SK-N-SH treated with all-trans-retinoic acid at 6 μM for 48 hours (cell line): Measurements from ENCODE around the gene SLC17A3.

Experiments used
- ATAC-seq: fragments of 200-7000 bp; cut with Tn5 transposase; 3 replicates; pipeline ENCODE4 v1.9.1; 2020; ENCODE audit warnings: mild to moderate bottlenecking, moderate library complexity
- ARNTL ChIP-seq: fragments of 450-650 bp; formaldehyde crosslinking; IDR thresholded peaks from 2 replicates; pipeline ENCODE4 v1.5.0; 2020; ENCODE audit warnings: low read depth, mild to moderate bottlenecking, moderate library complexity, borderline replicate concordance
- BACH2 ChIP-seq: fragments of 250-450 bp; sonication (Bioruptor Pico); IDR thresholded peaks from 2 replicates; pipeline ENCODE4 v1.9.0; 2021; ENCODE audit warnings: mild to moderate bottlenecking, borderline replicate concordance
- CREB5 ChIP-seq: fragments of 250-450 bp; sonication (Bioruptor Pico); IDR thresholded peaks from 2 replicates; pipeline ENCODE4 v1.5.1; 2020; ENCODE audit warnings: low read depth, mild to moderate bottlenecking, moderate library complexity
- CSRNP3 ChIP-seq: fragments of 250-450 bp; sonication (Bioruptor Pico); IDR thresholded peaks from 2 replicates; pipeline ENCODE4 v1.5.1; 2021; ENCODE audit warnings: mild to moderate bottlenecking, moderate library complexity
- ESRRG ChIP-seq: fragments of 250-450 bp; sonication (Bioruptor Pico); IDR thresholded peaks from 2 replicates; pipeline ENCODE4 v1.6.1; 2021; ENCODE audit warnings: mild to moderate bottlenecking
- GLIS3 ChIP-seq: fragments of 250-450 bp; sonication (Bioruptor Pico); IDR thresholded peaks from 2 replicates; pipeline ENCODE4 v1.5.0; 2020; ENCODE audit warnings: mild to moderate bottlenecking, moderate library complexity
- ISL1 ChIP-seq: fragments of 250-450 bp; sonication (Bioruptor Pico); IDR thresholded peaks from 2 replicates; pipeline ENCODE4 v2.1.2; 2022; ENCODE audit warnings: mild to moderate bottlenecking, moderate library complexity
- OSR1 ChIP-seq: fragments of 250-450 bp; sonication (Bioruptor Pico); IDR thresholded peaks from 2 replicates; pipeline ENCODE4 v1.8.0; 2022; ENCODE audit warnings: moderate library complexity, mild to moderate bottlenecking, inconsistent platforms
- PPARA ChIP-seq: fragments of 250-450 bp; sonication (Bioruptor Pico); IDR thresholded peaks from 2 replicates; pipeline ENCODE4 v1.5.0; 2020; ENCODE audit warnings: mild to moderate bottlenecking, borderline replicate concordance
- RARB ChIP-seq: fragments of 250-450 bp; sonication (Bioruptor Pico); IDR thresholded peaks from 2 replicates; pipeline ENCODE4 v1.8.0; 2021; ENCODE audit warnings: mild to moderate bottlenecking, moderate library complexity
- SNAI2 ChIP-seq: fragments of 250-450 bp; sonication (Bioruptor Pico); IDR thresholded peaks from 2 replicates; pipeline ENCODE4 v1.5.0; 2020; ENCODE audit warnings: mild to moderate bottlenecking, moderate library complexity
- TCF4 ChIP-seq: fragments of 250-450 bp; sonication (Bioruptor Pico); IDR thresholded peaks from 2 replicates; pipeline ENCODE4 v1.8.0; 2021; ENCODE audit warnings: mild to moderate bottlenecking, moderate library complexity, borderline replicate concordance
- TOX ChIP-seq: fragments of 250-450 bp; sonication (Bioruptor Pico); IDR thresholded peaks from 2 replicates; pipeline ENCODE4 v1.8.0; 2021; ENCODE audit warnings: mild to moderate bottlenecking, moderate library complexity, borderline replicate concordance
- TSHZ2 ChIP-seq: fragments of 250-450 bp; sonication (Bioruptor Pico); IDR thresholded peaks from 2 replicates; pipeline ENCODE4 v1.5.0; 2020; ENCODE audit warnings: mild to moderate bottlenecking, moderate library complexity
- ZC3H10 ChIP-seq: fragments of 250-450 bp; sonication (Bioruptor Pico); IDR thresholded peaks from 2 replicates; pipeline ENCODE4 v1.5.1; 2021; ENCODE audit warnings: mild to moderate bottlenecking, moderate library complexity
- ZFP3 ChIP-seq: fragments of 250-450 bp; sonication (Bioruptor Pico); IDR thresholded peaks from 2 replicates; pipeline ENCODE4 v1.5.0; 2020; ENCODE audit warnings: mild to moderate bottlenecking, moderate library complexity
- ZFP30 ChIP-seq: fragments of 450-650 bp; formaldehyde crosslinking; IDR thresholded peaks from 2 replicates; pipeline ENCODE4 v1.5.0; 2022; ENCODE audit warnings: mild to moderate bottlenecking, moderate library complexity
- ZNF565 ChIP-seq: fragments of 450-650 bp; formaldehyde crosslinking; conservative IDR thresholded peaks from 2 replicates; pipeline ENCODE4 v1.5.0; 2020; ENCODE audit warnings: low read depth, mild to moderate bottlenecking, moderate library complexity
- ZNF70 ChIP-seq: fragments of 450-650 bp; formaldehyde crosslinking; IDR thresholded peaks from 2 replicates; pipeline ENCODE4 v1.5.0; 2020; ENCODE audit warnings: mild to moderate bottlenecking, moderate library complexity
- ZNF8 ChIP-seq: fragments of 450-650 bp; formaldehyde crosslinking; IDR thresholded peaks from 2 replicates; pipeline ENCODE4 v1.5.0; 2020; ENCODE audit warnings: mild to moderate bottlenecking, moderate library complexity

The SLC17A3 gene

GRCh38 chr6:25883536-25883935 is 9.5 kb upstream of the SLC17A3 start:
- TF ChIP-seq ZFP30 (CRISPR knock-in tag) (no peak), OSR1 (CRISPR knock-in tag) (no peak), ZC3H10 (CRISPR knock-in tag) (no peak), SNAI2 (CRISPR knock-in tag) (no peak), GLIS3 (CRISPR knock-in tag) (no peak), TCF4 (no peak), ARNTL (no peak), CREB5 (no peak), CSRNP3 (no peak), TOX (CRISPR knock-in tag) (no peak), ZNF8 (CRISPR knock-in tag) (no peak), ZNF70 (CRISPR knock-in tag) (no peak), TSHZ2 (CRISPR knock-in tag) (no peak), RARB (CRISPR knock-in tag) (no peak), ZFP3 (CRISPR knock-in tag) (no peak), ESRRG (CRISPR knock-in tag) (no peak), PPARA (no peak), ISL1 (no peak)
- no peak for ATAC-seq

DNA sequence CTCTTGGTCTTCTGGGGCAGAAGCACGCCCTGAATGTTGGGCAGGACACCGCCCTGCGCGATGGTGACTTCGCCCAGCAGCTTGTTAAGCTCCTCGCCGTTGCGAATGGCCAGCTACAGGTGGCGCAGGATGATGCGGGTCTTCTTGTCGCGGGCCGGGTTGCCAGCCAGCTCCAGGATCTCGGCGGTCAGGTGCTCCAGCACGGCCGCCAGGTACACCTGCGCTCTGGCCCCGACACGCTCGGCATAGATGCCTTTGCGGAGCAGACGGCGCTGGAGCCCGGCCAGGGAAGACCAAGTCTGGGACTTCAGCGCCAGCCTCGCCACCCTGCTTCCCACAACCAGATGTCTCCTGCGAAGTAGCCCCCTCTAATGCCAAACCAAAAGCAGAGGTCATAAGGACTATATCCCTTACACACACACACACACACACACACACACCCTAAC is 8.0 kb upstream of the SLC17A3 start:
- no peak for ATAC-seq
- no peak for TF ChIP-seq BACH2 (CRISPR knock-in tag)
- TF ChIP-seq ZNF70 (CRISPR knock-in tag), result no peak
- TF ChIP-seq ZC3H10 (CRISPR knock-in tag), result no peak

DNA sequence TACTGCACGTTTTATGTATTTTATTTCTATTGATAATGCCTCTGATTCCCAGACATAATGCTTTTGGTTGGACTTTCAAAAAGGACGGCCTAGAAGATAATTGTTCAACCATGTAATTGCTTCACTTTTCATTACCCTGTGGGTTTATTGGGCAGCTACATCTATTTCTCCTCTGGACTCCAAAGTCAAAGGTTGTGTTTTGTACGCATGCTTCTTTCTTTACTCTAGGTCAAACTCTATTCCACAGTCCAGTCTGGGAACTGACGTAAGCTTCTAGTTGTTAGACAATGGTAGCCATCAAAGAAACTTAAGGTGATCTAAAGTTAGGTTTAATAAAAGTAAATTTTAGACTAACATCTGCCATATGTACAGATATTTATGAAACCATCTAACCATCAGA is 6.6 kb upstream of the SLC17A3 start:
- no peak for TF ChIP-seq ZNF8 (CRISPR knock-in tag)
- no peak for TF ChIP-seq ZNF565 (CRISPR knock-in tag)
- TF ChIP-seq GLIS3 (CRISPR knock-in tag), result no peak
- TF ChIP-seq TSHZ2 (CRISPR knock-in tag), result no peak
- no peak for TF ChIP-seq CSRNP3
- no peak for TF ChIP-seq ESRRG (CRISPR knock-in tag)
- TF ChIP-seq SNAI2 (CRISPR knock-in tag), result no peak
- ATAC-seq, result no peak
